HG03175 (cell line): ENCODE results near the gene FIGNL2.

Experiments used
- ATAC-seq: cut with Tn5 transposase; IDR thresholded peaks from one replicate; pipeline ENCODE4 v1.9.1; 2021; ENCODE audit warnings: mild to moderate bottlenecking, moderate library complexity; ENCODE audit not compliant: unreplicated experiment

FIGNL2 gene

GRCh38 chr12:51862947-51863346 lies 14.4 kb upstream of the FIGNL2 start:
- no peak for ATAC-seq

- no peak for ATAC-seq
Measured at GRCh38 chr12:51860986-51861385, 12.5 kb upstream of the FIGNL2 start.

- no peak for ATAC-seq
Measured at GRCh38 chr12:51855586-51856428, 7.3 kb upstream of the FIGNL2 start.

GRCh38 chr12:51852404-51853137 lies 4.1 kb upstream of the FIGNL2 start:
- ATAC-seq: no peak

DNA sequence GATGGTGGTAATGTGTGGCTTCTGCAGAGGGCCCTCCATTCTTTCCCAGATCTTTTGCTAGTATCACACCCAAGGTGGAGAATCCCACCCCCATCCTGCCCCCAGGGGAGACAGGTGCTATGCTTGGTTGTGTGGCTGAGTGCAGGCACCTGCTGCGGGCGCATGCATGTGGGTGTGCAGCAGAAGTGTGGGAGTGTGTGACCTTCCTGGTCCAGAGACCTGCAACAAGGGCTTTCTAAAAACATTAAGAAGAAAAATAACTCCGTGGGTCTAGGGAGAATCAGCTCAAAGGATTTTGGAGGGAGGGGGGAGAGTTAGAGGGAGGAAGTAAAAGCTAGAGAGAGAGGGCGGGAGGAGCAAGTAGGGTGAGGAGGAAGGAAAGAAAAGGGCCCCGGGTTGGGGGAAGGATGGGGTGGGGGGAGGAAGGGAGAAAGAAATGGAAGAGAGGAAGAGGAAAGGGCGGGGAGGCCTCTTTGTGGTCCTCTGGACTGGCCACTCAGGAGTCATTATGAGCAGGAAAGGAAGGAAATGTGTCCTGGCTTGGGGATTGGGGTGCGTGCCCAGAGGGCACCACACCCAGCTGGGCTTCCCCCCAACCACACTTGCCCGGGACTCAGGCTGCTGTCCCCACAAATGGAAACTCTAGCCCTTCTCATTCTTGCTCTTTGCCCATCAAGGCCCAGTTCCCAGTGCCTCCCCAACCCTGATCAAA lies 3.1 kb upstream of the FIGNL2 start:
- ATAC-seq: no peak

DNA sequence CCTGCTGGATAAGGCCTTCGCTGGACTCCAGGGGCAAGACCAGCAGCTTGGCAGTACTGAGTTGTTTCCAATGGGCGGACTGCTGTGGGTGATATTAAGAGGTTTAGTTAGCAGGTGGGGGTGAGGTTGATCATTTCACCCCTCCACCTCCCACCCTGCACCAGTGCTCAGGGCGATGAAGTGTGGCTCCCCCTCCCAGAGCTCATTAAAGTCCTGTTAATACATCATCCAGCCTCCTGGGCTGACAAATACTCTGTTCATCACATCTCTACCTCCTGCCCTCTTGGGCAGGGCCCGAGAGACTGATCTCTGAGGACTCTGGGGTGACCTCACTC lies 2.4 kb upstream of the FIGNL2 start:
- ATAC-seq: no peak

GRCh38 chr12:51850081-51850964 lies 1.8 kb upstream of the FIGNL2 start:
- ATAC-seq: no peak

DNA sequence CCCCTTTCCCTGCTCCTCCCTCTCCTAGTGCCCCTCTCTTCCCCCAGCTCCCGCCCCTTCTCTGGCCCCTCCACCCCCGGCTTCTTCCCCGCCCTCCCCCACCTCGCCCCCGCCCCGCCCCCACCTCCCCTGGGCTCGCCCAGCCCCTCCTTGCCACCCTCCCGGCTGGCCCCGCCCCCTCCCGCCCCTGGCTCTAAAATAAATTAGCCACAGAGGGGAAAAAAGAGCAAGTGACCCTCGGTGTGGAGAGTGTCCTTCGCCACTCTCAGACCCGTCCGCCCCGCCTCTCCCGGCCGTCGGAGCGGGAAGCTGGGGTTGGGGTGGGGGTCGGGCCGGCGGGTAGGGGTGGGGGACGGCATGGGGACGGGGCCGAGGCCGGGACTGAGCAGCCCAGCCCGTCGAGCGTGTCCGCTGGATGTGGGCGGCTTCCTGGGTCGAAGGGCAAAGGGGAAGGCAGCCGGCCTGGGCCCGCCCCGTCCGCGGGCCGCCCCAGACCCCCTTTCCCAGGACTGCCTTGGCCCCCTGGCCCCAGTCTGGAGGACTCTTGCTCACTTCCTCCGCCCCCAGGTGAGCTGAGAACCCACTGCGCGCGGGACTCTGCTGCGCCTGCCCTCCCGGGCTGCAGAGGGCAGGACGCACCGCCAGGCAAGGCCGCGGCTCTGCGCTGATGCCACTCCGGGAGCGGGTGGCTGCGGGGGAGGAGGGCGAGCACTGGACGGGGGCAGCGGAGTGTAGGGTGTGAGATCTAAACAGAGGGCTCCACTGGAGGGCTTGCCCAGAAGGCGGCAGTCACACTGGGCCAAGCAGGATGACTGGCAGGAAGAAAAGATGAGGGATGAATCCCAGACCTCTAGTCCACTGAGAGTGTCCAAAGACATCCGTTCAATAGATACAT lies 570 bp upstream of the FIGNL2 start:
- ATAC-seq: no peak

DNA sequence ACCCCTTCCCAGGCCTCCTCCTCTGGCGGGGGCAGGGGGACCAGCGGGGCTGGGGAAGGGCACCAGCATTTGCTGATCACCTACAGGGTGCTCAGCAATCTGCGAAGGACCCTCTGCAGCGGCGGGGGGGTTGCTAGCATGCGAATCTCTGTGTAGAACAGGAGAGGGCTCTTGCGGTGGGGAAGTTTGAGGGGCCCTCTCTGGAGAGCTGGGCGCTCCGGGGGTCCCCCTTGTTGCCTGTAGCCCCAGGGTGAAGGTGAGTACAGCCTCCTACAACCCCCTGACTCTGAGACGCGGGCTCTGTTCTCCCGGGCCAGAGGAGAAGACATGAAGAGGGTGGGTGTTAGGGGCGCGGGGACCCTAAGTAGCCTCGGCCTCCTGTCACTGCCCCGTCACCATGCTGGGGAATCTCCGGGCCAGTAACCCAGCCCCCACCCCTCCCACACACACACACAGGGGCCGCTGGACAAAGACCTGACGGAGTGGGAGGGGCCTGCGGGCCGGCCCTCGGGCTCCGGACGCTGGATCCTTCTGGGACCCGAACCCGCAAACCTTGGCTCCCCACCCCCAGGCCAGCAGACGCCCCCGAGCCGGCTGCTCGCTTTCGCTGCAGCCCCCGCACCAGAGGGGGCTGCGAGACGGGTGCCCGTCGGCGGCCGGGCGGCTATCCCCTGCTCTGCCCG lies 734 bp downstream of the FIGNL2 start:
- no peak for ATAC-seq

GRCh38 chr12:51846911-51847642 lies 1.4 kb downstream of the FIGNL2 start:
- ATAC-seq: no peak

DNA sequence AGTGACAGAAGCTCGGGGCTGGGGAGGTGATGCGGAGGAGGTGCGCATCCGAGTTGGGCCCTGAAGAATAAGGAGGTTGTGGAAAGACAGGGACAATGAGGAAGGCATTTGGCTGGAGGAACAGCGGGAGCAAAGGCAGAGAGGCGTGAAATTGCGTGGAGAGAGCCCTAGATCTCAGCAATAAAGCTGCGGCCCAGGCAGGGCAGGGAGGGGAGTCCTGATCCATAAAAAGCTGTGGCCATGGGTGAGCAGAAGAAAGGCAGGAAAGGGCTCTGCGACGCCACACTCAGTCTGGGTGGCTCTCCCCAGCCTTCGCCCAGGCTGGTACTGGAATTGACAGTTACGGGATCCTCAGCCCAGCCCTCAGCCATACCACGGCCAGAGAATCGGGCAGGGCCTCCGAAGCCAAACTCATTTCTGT lies 2.2 kb downstream of the FIGNL2 start:
- no peak for ATAC-seq

DNA sequence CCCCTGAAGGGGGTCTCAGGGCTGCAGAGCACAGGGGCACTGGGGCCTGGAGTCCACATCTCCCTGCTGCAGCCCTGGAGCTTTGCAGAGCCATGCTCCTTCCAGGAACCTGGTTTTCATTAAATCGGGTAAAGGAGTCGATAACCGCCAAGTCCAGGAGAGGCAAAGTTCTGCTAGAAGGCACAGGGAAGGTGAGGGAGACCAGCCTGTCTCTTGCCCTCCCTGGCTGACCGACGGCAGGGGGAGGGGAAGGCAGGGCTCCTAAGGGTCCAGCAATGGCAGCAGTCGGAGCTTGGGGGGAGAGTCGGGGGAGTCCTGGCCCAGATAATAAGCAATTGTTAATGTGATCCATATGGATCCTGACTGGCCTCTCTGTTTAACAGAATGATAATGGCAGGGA lies 3.0 kb downstream of the FIGNL2 start:
- ATAC-seq: no peak

DNA sequence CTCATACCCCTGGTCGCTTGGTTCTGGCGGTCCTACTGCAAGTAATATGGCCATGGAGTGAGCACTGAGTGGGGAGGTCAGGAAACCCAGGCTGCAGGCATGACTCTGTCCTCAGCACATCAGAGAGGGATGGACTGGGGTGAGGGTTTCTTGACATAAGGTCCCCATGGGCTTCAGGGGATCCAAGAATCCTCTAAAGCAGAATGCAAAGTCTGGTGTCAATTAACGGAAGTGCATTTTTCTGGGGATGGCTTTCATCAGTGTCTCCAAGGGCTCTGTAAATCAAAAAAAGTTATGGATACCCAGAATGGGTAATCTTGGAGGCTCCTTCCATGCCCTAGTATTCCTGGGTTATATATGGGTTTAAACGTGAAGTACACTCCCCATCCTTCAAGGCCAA lies 3.7 kb downstream of the FIGNL2 start:
- ATAC-seq: no peak

DNA sequence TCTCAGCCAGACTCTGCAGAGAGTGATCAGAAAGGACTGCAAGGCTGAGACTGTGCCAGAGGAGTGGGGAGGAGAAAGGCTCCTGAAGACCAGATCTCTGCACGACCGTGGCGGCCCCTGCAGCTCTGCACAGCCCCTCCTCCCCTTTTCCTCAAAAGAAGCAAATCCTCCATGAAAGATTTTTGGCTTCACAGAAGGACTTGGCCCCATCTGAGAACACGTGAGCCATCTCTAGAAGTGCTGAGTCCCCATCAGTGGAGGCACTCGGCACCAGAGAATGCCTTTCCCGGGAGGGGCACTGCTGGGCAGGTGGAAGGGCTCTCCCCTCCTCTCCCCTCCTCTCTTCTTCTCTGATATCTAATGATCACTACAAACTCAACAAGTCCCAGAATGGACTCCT lies 6.8 kb downstream of the FIGNL2 start:
- ATAC-seq: no peak

DNA sequence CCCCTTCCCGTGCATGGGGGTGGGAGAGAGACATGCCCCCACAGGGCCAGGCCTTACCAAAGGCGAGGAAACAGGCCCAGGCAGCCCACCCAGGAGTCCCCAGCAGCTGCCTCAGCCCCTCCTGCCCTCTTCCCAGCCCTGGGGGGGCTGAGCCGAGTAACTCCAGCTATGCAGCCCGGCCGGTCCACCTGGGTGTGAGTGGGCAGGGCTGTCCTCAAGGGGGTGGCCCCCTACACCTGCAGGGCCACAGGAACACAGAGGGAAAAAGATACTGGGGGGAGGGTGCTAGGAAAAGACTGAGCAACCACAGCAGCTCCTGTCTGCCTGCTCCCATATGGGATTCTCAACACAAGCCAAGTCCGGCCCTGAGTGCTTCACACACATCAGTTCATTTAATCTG lies 7.6 kb downstream of the FIGNL2 start:
- no peak for ATAC-seq

GRCh38 chr12:51839310-51839947 lies 9.1 kb downstream of the FIGNL2 start:
- ATAC-seq: no peak

- ATAC-seq: no peak
Measured at GRCh38 chr12:51838762-51839161, 9.8 kb downstream of the FIGNL2 start.

DNA sequence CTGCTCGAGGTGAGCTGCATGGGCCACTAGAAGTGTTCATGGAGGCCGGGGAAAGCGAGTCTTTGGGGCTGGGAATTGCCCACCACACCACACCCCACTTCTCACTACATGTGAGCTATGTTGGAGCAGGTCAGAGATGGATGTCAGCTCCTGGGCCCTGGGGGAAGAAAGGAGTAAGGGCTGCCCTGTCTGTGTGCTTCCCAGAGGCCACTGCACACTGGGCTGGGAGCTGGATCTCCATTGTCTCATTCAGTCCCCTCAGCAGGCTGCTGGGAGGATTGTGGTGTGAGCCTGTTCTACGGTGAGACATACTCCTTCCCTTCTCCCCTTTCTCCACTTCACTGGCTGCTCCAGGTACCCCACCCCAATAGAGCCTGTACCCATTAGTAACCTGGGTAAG lies 10.5 kb downstream of the FIGNL2 start:
- ATAC-seq: no peak
